ENCODE measurements around the gene HMGXB3.
"Not testable (repeated sequence)": the region's sequence is repeated elsewhere in the genome, so short reads cannot be mapped to it uniquely, and the experiment has no call there.

HMGXB3 gene

GRCh38 chr5:150079909-150080461, 79.4 kb downstream of the HMGXB3 start:
- TF ChIP-seq, protein P1, sequence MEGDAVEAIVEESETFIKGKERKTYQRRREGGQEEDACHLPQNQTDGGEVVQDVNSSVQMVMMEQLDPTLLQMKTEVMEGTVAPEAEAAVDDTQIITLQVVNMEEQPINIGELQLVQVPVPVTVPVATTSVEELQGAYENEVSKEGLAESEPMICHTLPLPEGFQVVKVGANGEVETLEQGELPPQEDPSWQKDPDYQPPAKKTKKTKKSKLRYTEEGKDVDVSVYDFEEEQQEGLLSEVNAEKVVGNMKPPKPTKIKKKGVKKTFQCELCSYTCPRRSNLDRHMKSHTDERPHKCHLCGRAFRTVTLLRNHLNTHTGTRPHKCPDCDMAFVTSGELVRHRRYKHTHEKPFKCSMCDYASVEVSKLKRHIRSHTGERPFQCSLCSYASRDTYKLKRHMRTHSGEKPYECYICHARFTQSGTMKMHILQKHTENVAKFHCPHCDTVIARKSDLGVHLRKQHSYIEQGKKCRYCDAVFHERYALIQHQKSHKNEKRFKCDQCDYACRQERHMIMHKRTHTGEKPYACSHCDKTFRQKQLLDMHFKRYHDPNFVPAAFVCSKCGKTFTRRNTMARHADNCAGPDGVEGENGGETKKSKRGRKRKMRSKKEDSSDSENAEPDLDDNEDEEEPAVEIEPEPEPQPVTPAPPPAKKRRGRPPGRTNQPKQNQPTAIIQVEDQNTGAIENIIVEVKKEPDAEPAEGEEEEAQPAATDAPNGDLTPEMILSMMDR (IDR thresholded peaks at IDR 0.05; ENCODE audit: insufficient read depth, low read length, missing control alignments), result no peak

DNA sequence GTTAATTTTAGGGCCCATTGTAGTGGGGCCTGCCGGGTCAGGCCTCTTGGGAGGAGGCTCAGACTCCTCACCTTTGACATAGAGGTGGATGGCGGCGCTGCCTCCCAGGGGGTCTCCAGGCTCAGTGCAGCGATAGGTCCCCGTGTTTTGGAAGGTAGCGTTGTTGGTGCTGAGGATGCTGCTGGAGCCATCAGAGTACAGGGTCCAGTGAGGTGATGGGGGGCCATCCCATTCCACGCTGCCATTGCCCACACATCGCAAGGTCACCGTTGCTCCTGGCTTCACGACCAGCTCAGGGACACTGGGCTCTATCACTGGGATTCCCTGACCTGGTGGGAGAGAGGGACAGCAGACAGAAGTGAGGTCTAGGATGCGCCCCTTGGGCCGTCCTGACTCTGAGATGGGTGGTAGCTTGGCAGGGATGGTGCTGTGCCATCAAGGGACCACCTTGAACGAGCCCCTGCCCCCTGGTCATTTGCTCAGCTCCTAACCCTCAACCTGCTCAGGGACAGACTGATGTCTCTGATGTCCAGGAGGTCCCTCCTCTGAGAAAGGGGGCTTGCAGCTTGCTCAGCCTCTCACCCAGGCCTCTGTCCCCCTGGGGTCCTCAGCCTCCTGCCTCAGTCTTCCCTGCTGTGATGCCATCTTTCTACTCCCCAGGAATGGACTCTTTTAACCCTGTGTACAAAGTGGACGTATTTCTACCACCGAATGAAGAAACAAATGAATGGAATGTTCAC, 80.3 kb downstream of the HMGXB3 start:
- no peak overlapping the region for H3K4me3 ChIP-seq (ENCODE audit: low read depth, low read length)
- POLR2A ChIA-PET, result no interaction called here
- TF ChIP-seq, protein P1 (IDR thresholded peaks at IDR 0.05; ENCODE audit: insufficient read depth, low read length, missing control alignments), result no peak
- CTCF ChIA-PET, result no interaction called here
- DNase-seq (ENCODE audit: low read depth, low spot score), result no peak

More at GRCh38 chr5:150079909-150080461, 79.4 kb downstream of the HMGXB3 start:
- DNase-seq (ENCODE audit: low read depth, low spot score), result no peak
- CTCF ChIA-PET, result interaction anchor here (1.0 kb wide), 1 partner anchor 10 kb away, joined by 3 read pairs; no protein-coding TSS in a partner anchor
- H3K4me3 ChIP-seq (ENCODE audit: low read depth, low read length), result no peak overlapping the region
- POLR2A ChIA-PET, result no interaction called here

GRCh38 chr5:150081541-150082283, 81.2 kb downstream of the HMGXB3 start:
- DNase-seq (ENCODE audit: low read depth, low spot score), result no peak
- ChIA-PET POLR2A (no interaction called here), CTCF (no interaction called here)
- no peak overlapping the region for H3K4me3 ChIP-seq (ENCODE audit: low read depth, low read length)
- TF ChIP-seq, protein P1 (IDR thresholded peaks at IDR 0.05; ENCODE audit: insufficient read depth, low read length, missing control alignments), result no peak

GRCh38 chr5:150082374-150082773, 81.8 kb downstream of the HMGXB3 start:
- no peak overlapping the region for H3K4me3 ChIP-seq (ENCODE audit: low read depth, low read length)
- POLR2A ChIA-PET, result no interaction called here
- no peak for DNase-seq (ENCODE audit: low read depth, low spot score)
- TF ChIP-seq, protein P1 (IDR thresholded peaks at IDR 0.05; ENCODE audit: insufficient read depth, low read length, missing control alignments), result no peak
- CTCF ChIA-PET, result no interaction called here

DNA sequence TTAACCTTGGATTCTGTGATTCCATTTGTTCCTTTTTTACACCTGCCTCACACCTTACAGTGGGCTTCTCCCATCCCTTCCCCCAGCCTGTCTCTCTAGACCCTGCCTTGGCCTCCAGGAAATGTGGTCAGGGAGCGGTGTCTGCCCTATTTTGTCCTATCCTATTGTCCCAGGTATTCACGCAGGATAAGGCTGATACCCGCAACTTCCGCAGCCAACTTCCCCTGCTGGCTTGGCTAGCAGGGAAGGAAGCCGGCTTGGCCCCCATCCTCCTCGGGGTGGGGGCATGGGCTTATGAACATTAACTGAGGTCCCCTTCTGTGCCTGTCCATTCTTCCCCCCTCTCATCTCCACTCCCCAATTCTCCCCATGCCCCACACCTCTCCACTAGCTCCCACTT, 82.3 kb downstream of the HMGXB3 start:
- no peak for DNase-seq (ENCODE audit: low read depth, low spot score)
- ChIA-PET CTCF (no interaction called here), POLR2A (no interaction called here)
- TF ChIP-seq, protein P1 (IDR thresholded peaks at IDR 0.05; ENCODE audit: insufficient read depth, low read length, missing control alignments), result no peak
- no peak overlapping the region for H3K4me3 ChIP-seq (ENCODE audit: low read depth, low read length)

DNA sequence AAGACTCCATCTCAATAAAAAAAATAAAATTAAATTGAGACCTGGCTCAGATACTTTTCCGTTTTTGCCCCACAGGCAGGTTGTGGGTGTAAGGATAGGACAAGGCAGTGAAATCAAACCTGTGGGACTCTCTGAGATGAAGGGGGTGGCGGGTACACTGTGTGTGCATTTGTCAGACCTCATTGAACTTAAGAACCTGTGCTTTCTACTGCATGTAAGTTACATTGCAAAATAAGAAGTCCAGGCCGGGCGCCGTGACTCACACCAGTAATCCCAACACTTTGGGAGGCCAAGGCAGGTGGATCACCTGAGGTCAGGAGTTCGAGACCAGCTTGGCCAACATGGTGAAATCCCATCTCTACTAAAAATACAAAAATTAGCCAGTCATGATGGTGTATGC, 84.2 kb downstream of the HMGXB3 start:
- POLR2A ChIA-PET; DNase-seq (ENCODE audit: low read depth, low spot score); CTCF ChIA-PET; H3K4me3 ChIP-seq (ENCODE audit: low read depth, low read length): not testable (repeated sequence)
